ENCODE data around the gene GMPR.

DNA sequence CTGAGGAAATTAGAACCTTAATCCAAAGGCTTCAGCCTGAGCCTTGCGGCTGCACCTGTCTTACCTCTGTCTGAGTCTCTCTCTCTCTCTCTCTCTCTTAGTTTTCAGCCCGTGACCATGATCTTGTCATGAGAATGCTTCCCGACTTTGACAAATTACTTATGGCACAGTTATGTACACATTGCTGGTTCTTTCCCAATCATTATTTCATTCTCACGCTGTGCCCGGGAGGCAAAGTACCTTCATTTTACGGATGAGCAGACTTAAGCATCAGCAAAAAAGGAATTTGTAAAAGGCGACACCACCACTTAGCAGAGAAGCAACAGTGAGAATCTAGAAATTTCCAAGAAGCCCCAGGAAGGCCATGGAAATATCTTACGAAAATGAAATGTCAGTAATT, 54.6 kb downstream of the GMPR start:
- TF ChIP-seq, protein P1, sequence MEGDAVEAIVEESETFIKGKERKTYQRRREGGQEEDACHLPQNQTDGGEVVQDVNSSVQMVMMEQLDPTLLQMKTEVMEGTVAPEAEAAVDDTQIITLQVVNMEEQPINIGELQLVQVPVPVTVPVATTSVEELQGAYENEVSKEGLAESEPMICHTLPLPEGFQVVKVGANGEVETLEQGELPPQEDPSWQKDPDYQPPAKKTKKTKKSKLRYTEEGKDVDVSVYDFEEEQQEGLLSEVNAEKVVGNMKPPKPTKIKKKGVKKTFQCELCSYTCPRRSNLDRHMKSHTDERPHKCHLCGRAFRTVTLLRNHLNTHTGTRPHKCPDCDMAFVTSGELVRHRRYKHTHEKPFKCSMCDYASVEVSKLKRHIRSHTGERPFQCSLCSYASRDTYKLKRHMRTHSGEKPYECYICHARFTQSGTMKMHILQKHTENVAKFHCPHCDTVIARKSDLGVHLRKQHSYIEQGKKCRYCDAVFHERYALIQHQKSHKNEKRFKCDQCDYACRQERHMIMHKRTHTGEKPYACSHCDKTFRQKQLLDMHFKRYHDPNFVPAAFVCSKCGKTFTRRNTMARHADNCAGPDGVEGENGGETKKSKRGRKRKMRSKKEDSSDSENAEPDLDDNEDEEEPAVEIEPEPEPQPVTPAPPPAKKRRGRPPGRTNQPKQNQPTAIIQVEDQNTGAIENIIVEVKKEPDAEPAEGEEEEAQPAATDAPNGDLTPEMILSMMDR (IDR thresholded peaks at IDR 0.05), result no peak
- TF ChIP-seq POLR2A (IDR thresholded peaks at IDR 0.05), result no peak
